ENCODE data around the gene SPOCK2.

The SPOCK2 gene

GRCh38 chr10:72027498-72027897 is 60.9 kb downstream of the SPOCK2 start:
- no peak overlapping the region for H3K4me3 ChIP-seq (replicated peaks; ENCODE audit: low read depth, low read length)
- DNase-seq (ENCODE audit: low read depth): peak; percentile 44
- TF ChIP-seq CTCF (IDR thresholded peaks at IDR 0.05; ENCODE audit: low read length, missing control alignments): no peak

GRCh38 chr10:72026278-72027111 is 61.9 kb downstream of the SPOCK2 start:
- peak; percentile 37 for DNase-seq (ENCODE audit: low read depth)
- TF ChIP-seq CTCF (IDR thresholded peaks at IDR 0.05; ENCODE audit: low read length, missing control alignments): no peak
- H3K4me3 ChIP-seq (replicated peaks; ENCODE audit: low read depth, low read length): no peak overlapping the region

DNA sequence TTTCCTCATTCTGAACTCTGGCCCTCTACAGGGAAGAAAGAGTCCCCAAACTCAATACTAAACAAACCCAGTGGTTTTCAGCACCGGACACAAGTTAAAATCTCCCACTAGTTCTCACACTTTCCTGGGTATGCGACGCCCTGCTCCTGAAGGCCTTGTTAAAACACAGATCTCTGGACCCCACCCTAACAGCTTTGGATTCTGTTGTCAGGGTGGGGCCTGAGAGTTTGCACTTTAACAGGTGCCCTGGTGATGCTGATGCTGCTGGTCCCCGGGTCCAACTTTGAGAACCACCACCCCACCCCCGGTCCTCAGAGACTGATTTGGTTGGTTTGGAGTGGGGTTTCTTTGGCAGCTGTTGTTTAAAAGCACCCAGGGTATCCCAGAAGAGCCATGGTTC is 62.5 kb downstream of the SPOCK2 start:
- no peak overlapping the region for H3K4me3 ChIP-seq (replicated peaks; ENCODE audit: low read depth, low read length)
- TF ChIP-seq CTCF (IDR thresholded peaks at IDR 0.05; ENCODE audit: low read length, missing control alignments): no peak
- DNase-seq (ENCODE audit: low read depth): no peak

- no peak overlapping the region for H3K4me3 ChIP-seq (replicated peaks; ENCODE audit: low read depth, low read length)
- TF ChIP-seq CTCF (IDR thresholded peaks at IDR 0.05; ENCODE audit: low read length, missing control alignments): no peak
- DNase-seq (ENCODE audit: low read depth): no peak
Measured at GRCh38 chr10:72025400-72025799, 63.0 kb downstream of the SPOCK2 start.

GRCh38 chr10:72024596-72024995 is 63.8 kb downstream of the SPOCK2 start:
- no peak overlapping the region for H3K4me3 ChIP-seq (replicated peaks; ENCODE audit: low read depth, low read length)
- DNase-seq (ENCODE audit: low read depth): no peak
- no peak for TF ChIP-seq CTCF (IDR thresholded peaks at IDR 0.05; ENCODE audit: low read length, missing control alignments)

DNA sequence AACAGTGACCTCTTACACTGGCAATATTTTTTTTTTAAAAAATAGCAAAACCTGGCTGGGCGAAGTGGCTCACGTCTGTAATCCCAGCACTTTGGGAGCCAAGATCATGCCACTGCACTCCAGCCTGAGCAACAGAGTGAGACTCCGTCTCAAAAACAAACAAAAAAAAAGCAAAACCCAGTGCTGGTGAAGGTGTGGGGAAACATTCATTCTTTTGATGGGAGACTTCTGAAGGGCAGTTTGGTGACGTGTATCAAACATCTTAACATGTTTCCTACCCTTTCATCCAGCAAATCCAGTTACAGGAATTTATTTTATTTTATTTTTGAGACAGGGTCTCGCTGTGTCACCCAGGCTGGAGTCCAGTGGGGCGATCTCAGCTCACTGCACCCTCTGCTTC is 66.1 kb downstream of the SPOCK2 start:
- H3K4me3 ChIP-seq (replicated peaks; ENCODE audit: low read depth, low read length): no peak overlapping the region
- no peak for TF ChIP-seq CTCF (IDR thresholded peaks at IDR 0.05; ENCODE audit: low read length, missing control alignments)
- DNase-seq (ENCODE audit: low read depth): no peak

Measured in fibroblast of pulmonary artery (primary cell).